ENCODE results near the gene LDB2. TPM values are rescaled to one million over a fixed set of nuclear protein-coding genes. Genes with fewer than 3 reads are reported as not detected.

Gene LDB2
- total RNA-seq, 1 experiment from 2014 or later, result not detected

GRCh38 chr4:16596267-16596666 lies 302.2 kb downstream of the LDB2 start:
- TF ChIP-seq, protein P1, sequence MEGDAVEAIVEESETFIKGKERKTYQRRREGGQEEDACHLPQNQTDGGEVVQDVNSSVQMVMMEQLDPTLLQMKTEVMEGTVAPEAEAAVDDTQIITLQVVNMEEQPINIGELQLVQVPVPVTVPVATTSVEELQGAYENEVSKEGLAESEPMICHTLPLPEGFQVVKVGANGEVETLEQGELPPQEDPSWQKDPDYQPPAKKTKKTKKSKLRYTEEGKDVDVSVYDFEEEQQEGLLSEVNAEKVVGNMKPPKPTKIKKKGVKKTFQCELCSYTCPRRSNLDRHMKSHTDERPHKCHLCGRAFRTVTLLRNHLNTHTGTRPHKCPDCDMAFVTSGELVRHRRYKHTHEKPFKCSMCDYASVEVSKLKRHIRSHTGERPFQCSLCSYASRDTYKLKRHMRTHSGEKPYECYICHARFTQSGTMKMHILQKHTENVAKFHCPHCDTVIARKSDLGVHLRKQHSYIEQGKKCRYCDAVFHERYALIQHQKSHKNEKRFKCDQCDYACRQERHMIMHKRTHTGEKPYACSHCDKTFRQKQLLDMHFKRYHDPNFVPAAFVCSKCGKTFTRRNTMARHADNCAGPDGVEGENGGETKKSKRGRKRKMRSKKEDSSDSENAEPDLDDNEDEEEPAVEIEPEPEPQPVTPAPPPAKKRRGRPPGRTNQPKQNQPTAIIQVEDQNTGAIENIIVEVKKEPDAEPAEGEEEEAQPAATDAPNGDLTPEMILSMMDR (IDR thresholded peaks at IDR 0.05; ENCODE audit: unreplicated experiment), result no peak
- no peaks in the 10 kb centered on the region for H3K9me3 Mint-ChIP-seq (ENCODE audit: low read depth, unreplicated experiment)
- DNase-seq, result no peak
- H3K27me3 Mint-ChIP-seq (ENCODE audit: unreplicated experiment), result no peaks in the 10 kb centered on the region
- H3K4me3 Mint-ChIP-seq (ENCODE audit: low read depth, unreplicated experiment), result no peak overlapping the region
- H3K27ac Mint-ChIP-seq (ENCODE audit: unreplicated experiment), result no peak overlapping the region
- no TSS peak for BruUV-seq (replicated peaks)
- no peaks in the 10 kb centered on the region for H3K4me1 Mint-ChIP-seq (ENCODE audit: low read depth, unreplicated experiment)
- H3K36me3 Mint-ChIP-seq (ENCODE audit: insufficient read depth, unreplicated experiment), result no peaks in the 10 kb centered on the region
- CTCF ChIA-PET, result no interaction called here
- intact Hi-C loops (cut with micrococcal nuclease; ENCODE audit: unreplicated experiment), result no loop called here

DNA sequence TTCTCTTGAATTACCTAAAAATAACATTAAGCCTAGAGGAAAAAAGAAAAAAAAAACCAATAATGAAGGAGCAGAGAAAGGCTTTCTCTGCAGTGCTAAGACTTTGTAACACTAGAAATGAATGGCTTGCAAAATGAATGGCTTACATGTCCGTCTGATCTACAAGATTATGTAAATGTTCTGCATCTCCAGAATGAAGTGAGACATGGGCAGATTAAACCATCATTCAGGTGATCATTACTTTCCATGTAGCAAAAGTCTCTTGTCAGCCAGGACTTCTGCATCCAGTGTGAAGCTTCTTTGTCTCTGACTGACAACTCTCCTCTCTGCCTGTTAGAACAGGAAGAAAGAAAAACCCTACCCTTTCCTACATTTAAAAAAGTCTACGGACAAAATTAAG lies 304.3 kb downstream of the LDB2 start:
- DNase-seq, result no peak
- H3K27ac Mint-ChIP-seq (ENCODE audit: unreplicated experiment), result no peak overlapping the region
- no peaks in the 10 kb centered on the region for H3K27me3 Mint-ChIP-seq (ENCODE audit: unreplicated experiment)
- BruUV-seq (replicated peaks), result no TSS peak
- no peaks in the 10 kb centered on the region for H3K36me3 Mint-ChIP-seq (ENCODE audit: insufficient read depth, unreplicated experiment)
- CTCF ChIA-PET, result no interaction called here
- H3K4me1 Mint-ChIP-seq (ENCODE audit: low read depth, unreplicated experiment), result no peaks in the 10 kb centered on the region
- H3K4me3 Mint-ChIP-seq (ENCODE audit: low read depth, unreplicated experiment), result no peak overlapping the region
- intact Hi-C loops (cut with micrococcal nuclease; ENCODE audit: unreplicated experiment), result no loop called here
- TF ChIP-seq, protein P1 (IDR thresholded peaks at IDR 0.05; ENCODE audit: unreplicated experiment), result no peak
- H3K9me3 Mint-ChIP-seq (ENCODE audit: low read depth, unreplicated experiment), result no peaks in the 10 kb centered on the region

GRCh38 chr4:16593386-16593785 lies 305.1 kb downstream of the LDB2 start:
- H3K9me3 Mint-ChIP-seq (ENCODE audit: low read depth, unreplicated experiment), result no peaks in the 10 kb centered on the region
- DNase-seq, result no peak
- CTCF ChIA-PET, result no interaction called here
- BruUV-seq (replicated peaks), result no TSS peak
- TF ChIP-seq, protein P1 (IDR thresholded peaks at IDR 0.05; ENCODE audit: unreplicated experiment), result no peak
- H3K36me3 Mint-ChIP-seq (ENCODE audit: insufficient read depth, unreplicated experiment), result no peaks in the 10 kb centered on the region
- no peaks in the 10 kb centered on the region for H3K4me1 Mint-ChIP-seq (ENCODE audit: low read depth, unreplicated experiment)
- intact Hi-C loops (cut with micrococcal nuclease; ENCODE audit: unreplicated experiment), result no loop called here
- no peak overlapping the region for H3K27ac Mint-ChIP-seq (ENCODE audit: unreplicated experiment)
- H3K4me3 Mint-ChIP-seq (ENCODE audit: low read depth, unreplicated experiment), result no peak overlapping the region
- no peaks in the 10 kb centered on the region for H3K27me3 Mint-ChIP-seq (ENCODE audit: unreplicated experiment)

GRCh38 chr4:16591272-16591826 lies 307.1 kb downstream of the LDB2 start:
- no TSS peak for BruUV-seq (replicated peaks)
- H3K4me1 Mint-ChIP-seq (ENCODE audit: low read depth, unreplicated experiment), result no peaks in the 10 kb centered on the region
- intact Hi-C loops (cut with micrococcal nuclease; ENCODE audit: unreplicated experiment), result no loop called here
- no peaks in the 10 kb centered on the region for H3K27me3 Mint-ChIP-seq (ENCODE audit: unreplicated experiment)
- H3K4me3 Mint-ChIP-seq (ENCODE audit: low read depth, unreplicated experiment), result no peak overlapping the region
- H3K9me3 Mint-ChIP-seq (ENCODE audit: low read depth, unreplicated experiment), result no peaks in the 10 kb centered on the region
- no peak for DNase-seq
- CTCF ChIA-PET, result no interaction called here
- no peaks in the 10 kb centered on the region for H3K36me3 Mint-ChIP-seq (ENCODE audit: insufficient read depth, unreplicated experiment)
- H3K27ac Mint-ChIP-seq (ENCODE audit: unreplicated experiment), result no peak overlapping the region
- TF ChIP-seq, protein P1 (IDR thresholded peaks at IDR 0.05; ENCODE audit: unreplicated experiment), result no peak

All from Calu3 (cell line).